Caco-2 (cell line): ENCODE measurements around the gene TRAPPC14. TPM values are rescaled to one million over a fixed set of nuclear protein-coding genes. Genes with fewer than 3 reads are reported as not detected.

Experiments used
- BruUV-seq: library from RNA; stranded (reverse); fragments of 400-500 nt; replicated peaks from 2 replicates; lab custom pipeline; 2021; lab: Mats Ljungman, UMichigan
- CTCF ChIA-PET: fragments of 300-600 bp; sonication (Branson Sonifier 250); formaldehyde crosslinking; loops from one replicate; lab custom pipeline; 2022; ENCODE audit warnings: antibody characterized with exemption; lab: Charles Lee
- POLR2A ChIA-PET: fragments of 300-600 bp; sonication (Branson Sonifier 250); formaldehyde crosslinking; loops from one replicate; lab custom pipeline; 2022; ENCODE audit warnings: antibody characterized with exemption; lab: Charles Lee
- DNase-seq, 2 experiments: peaks; one replicate each; pipeline versions ENCODE4 v3.0.0 to v3.0.0-alpha.2; 2020 to 2022
- H3K27me3 ChIP-seq: replicated peaks from 2 replicates; pipeline ENCODE4 v1.6.0; 2011; ENCODE audit warnings: low read length; ENCODE audit not compliant: control insufficient read depth, insufficient read depth
- H3K36me3 ChIP-seq: 2 replicates; pipeline ENCODE4 v1.5.1; 2011; ENCODE audit warnings: low read length; ENCODE audit not compliant: control insufficient read depth, insufficient read depth
- H3K4me1 ChIP-seq: fragments of 250-450 bp; sonication (Bioruptor Pico); 2 replicates; pipeline ENCODE4 v1.5.1; 2020; ENCODE audit warnings: mild to moderate bottlenecking
- H3K4me3 ChIP-seq: 2 replicates; pipeline ENCODE4 v1.5.1; 2011; ENCODE audit warnings: low read depth, mild to moderate bottlenecking, control low read depth, low read length
- H3K9me3 ChIP-seq: fragments of 250-450 bp; sonication (Bioruptor Pico); 2 replicates; pipeline ENCODE4 v1.5.1; 2020; ENCODE audit warnings: mild to moderate bottlenecking, moderate library complexity
- H3K27ac Mint-ChIP-seq: one replicate; pipeline ENCODE4 v1.8.0; 2022; ENCODE audit warnings: mixed read lengths; ENCODE audit not compliant: unreplicated experiment
- H3K27me3 Mint-ChIP-seq: one replicate; pipeline ENCODE4 v1.8.0; 2022; ENCODE audit warnings: mixed read lengths; ENCODE audit not compliant: insufficient read depth, unreplicated experiment
- H3K36me3 Mint-ChIP-seq: one replicate; pipeline ENCODE4 v1.8.0; 2022; ENCODE audit warnings: mild to moderate bottlenecking, mixed read lengths; ENCODE audit not compliant: insufficient read depth, unreplicated experiment
- H3K4me1 Mint-ChIP-seq: one replicate; pipeline ENCODE4 v1.8.0; 2022; ENCODE audit warnings: low read depth, mixed read lengths; ENCODE audit not compliant: unreplicated experiment
- H3K4me3 Mint-ChIP-seq: one replicate; pipeline ENCODE4 v1.8.0; 2022; ENCODE audit warnings: mild to moderate bottlenecking, moderate library complexity, mixed read lengths; ENCODE audit not compliant: unreplicated experiment
- H3K9me3 Mint-ChIP-seq: one replicate; pipeline ENCODE4 v1.8.0; 2022; ENCODE audit warnings: mixed read lengths; ENCODE audit not compliant: unreplicated experiment
- intact Hi-C: fragments of 100-400 bp; cut with micrococcal nuclease; formaldehyde crosslinking; loops from one replicate; pipeline ENCODE4 v1.10.0; 2022; ENCODE audit not compliant: unreplicated experiment
- total RNA-seq: library from RNA; stranded (reverse); gene quantifications from 2 replicates; pipeline ENCODE4 v1.2.3, GENCODE V29; 2022
- TF ChIP-seq, protein P1 (sequence below), 2 experiments: fragments of 200-600 bp in 1 of 2; IDR thresholded peaks; 1 replicate in 1 of 2; 2 replicates in 1 of 2; pipeline versions ENCODE4 v1.5.1 to v1.8.0; 2011 to 2022; ENCODE audit warnings: antibody characterized with exemption in 1 of 2, control low read depth in 1 of 2, inconsistent platforms in 1 of 2, low read depth in 1 of 2, low read length in 1 of 2, mild to moderate bottlenecking in 1 of 2, moderate library complexity in 1 of 2; ENCODE audit not compliant: insufficient read depth in 1 of 2, severe bottlenecking in 1 of 2, unreplicated experiment in 1 of 2

TRAPPC14 gene
- total RNA-seq, 1 experiment from 2014 or later, result 23.2 TPM

DNA sequence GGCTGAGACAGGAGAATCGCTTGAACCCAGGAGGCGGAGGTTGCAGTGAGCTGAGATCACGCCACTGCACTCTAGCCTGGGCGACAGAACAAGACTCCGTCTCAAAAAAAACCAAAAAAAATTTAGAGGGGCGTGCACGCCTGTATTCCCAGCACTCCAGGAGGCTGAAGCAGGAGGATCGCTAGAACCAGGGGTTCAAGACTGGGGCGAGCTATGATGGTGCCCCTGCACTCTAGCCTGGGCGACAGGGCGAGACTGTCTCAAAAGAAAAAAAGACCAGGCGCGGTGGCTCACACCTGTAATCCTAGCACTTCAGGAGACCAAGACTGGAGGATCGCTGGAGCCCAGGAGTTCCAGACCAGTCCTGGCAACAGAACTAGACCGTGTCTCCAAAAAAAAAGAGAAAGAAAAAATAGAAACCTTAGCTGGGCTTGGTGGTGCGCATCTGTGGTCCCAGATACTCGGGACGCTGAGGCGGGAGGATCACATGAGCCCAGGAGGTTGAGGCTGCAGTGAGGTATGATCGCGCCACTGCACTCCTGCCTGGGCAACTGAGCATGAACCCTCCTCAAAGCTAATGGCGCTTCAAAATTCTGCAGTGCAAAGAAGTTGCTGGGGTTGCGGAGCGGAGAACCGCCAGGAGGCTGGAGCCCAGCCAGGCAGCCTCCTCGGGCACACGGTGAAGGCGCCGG, 32.1 kb downstream of the TRAPPC14 start:
- H3K27ac Mint-ChIP-seq, result peak overlapping the region; percentile 99
- H3K36me3 ChIP-seq, result no peaks in the 10 kb centered on the region
- no peaks in the 10 kb centered on the region for H3K9me3 Mint-ChIP-seq
- intact Hi-C loops, result no loop called here
- peaks cover 20% of the 10 kb centered on the region for H3K4me1 ChIP-seq
- no peaks in the 10 kb centered on the region for H3K27me3 ChIP-seq
- H3K27me3 Mint-ChIP-seq, result no peaks in the 10 kb centered on the region
- CTCF ChIA-PET, result no interaction called here
- TF ChIP-seq, protein P1, sequence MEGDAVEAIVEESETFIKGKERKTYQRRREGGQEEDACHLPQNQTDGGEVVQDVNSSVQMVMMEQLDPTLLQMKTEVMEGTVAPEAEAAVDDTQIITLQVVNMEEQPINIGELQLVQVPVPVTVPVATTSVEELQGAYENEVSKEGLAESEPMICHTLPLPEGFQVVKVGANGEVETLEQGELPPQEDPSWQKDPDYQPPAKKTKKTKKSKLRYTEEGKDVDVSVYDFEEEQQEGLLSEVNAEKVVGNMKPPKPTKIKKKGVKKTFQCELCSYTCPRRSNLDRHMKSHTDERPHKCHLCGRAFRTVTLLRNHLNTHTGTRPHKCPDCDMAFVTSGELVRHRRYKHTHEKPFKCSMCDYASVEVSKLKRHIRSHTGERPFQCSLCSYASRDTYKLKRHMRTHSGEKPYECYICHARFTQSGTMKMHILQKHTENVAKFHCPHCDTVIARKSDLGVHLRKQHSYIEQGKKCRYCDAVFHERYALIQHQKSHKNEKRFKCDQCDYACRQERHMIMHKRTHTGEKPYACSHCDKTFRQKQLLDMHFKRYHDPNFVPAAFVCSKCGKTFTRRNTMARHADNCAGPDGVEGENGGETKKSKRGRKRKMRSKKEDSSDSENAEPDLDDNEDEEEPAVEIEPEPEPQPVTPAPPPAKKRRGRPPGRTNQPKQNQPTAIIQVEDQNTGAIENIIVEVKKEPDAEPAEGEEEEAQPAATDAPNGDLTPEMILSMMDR (IDR thresholded peaks at IDR 0.05; ENCODE audit: insufficient read depth in 1 of 2, low read depth in 1 of 2, low read length in 1 of 2, severe bottlenecking in 1 of 2, unreplicated experiment in 1 of 2), result no peak
- BruUV-seq, result TSS peak; percentile 79
- H3K4me3 ChIP-seq, result peak overlapping the region; percentile 95
- no peaks in the 10 kb centered on the region for H3K9me3 ChIP-seq
- POLR2A ChIA-PET, result interaction anchor here (0.6 to 2.1 kb wide), 4 partner anchors 22 to 122 kb away, joined by 3 to 23 read pairs (median 4); partner anchors contain the start of genes AP4M1, LAMTOR4 and MCM7
- peaks cover 23% of the 10 kb centered on the region for H3K36me3 Mint-ChIP-seq
- peaks cover 17% of the 10 kb centered on the region for H3K4me1 Mint-ChIP-seq
- no peak for DNase-seq
- H3K4me3 Mint-ChIP-seq, result peak overlapping the region; percentile 99

DNA sequence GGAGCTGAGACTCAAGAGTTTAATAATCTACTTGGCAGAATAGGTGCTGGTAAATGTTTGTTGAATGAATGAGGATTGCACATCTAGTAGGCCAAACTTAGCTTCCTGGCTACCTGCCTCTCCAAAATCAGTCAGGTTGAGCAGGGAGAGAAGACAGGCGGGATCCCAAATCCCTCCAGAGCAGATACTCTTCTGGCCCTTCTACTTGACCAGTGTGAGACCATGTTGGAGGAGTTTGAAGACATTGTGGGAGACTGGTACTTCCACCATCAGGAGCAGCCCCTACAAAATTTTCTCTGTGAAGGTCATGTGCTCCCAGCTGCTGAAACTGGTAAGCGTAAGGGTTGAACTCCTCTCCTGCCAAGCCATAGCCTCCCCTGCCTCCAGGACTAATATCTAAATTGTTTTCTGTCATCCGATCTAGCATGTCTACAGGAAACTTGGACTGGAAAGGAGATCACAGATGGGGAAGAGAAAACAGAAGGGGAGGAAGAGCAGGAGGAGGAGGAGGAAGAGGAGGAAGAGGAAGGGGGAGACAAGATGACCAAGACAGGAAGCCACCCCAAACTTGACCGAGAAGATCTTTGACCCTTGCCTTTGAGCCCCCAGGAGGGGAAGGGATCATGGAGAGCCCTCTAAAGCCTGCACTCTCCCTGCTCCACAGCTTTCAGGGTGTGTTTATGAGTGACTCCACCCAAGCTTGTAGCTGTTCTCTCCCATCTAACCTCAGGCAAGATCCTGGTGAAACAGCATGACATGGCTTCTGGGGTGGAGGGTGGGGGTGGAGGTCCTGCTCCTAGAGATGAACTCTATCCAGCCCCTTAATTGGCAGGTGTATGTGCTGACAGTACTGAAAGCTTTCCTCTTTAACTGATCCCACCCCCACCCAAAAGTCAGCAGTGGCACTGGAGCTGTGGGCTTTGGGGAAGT, 34.0 kb downstream of the TRAPPC14 start:
- peaks cover 23% of the 10 kb centered on the region for H3K36me3 Mint-ChIP-seq
- peaks cover 22% of the 10 kb centered on the region for H3K4me1 Mint-ChIP-seq
- DNase-seq, result no peak
- no peaks in the 10 kb centered on the region for H3K9me3 ChIP-seq
- CTCF ChIA-PET, result no interaction called here
- TF ChIP-seq, protein P1 (IDR thresholded peaks at IDR 0.05; ENCODE audit: insufficient read depth in 1 of 2, low read depth in 1 of 2, low read length in 1 of 2, severe bottlenecking in 1 of 2, unreplicated experiment in 1 of 2), result no peak
- no peaks in the 10 kb centered on the region for H3K27me3 Mint-ChIP-seq
- H3K27me3 ChIP-seq, result no peaks in the 10 kb centered on the region
- no peak overlapping the region for H3K27ac Mint-ChIP-seq
- BruUV-seq, result no TSS peak
- POLR2A ChIA-PET, result interaction anchor here (0.6 to 0.9 kb wide), 3 partner anchors 23 to 84 kb away, joined by 3 to 4 read pairs (median 3); partner anchors contain the start of genes AP4M1, LAMTOR4 and MCM7
- H3K36me3 ChIP-seq, result no peaks in the 10 kb centered on the region
- no peak overlapping the region for H3K4me3 ChIP-seq
- no peaks in the 10 kb centered on the region for H3K9me3 Mint-ChIP-seq
- H3K4me1 ChIP-seq, result peaks cover 26% of the 10 kb centered on the region
- H3K4me3 Mint-ChIP-seq, result peak overlapping the region; percentile 37
- intact Hi-C loops, result loop anchor here (1.0 kb wide), 1 partner anchor 23 kb away; the partner anchor contains the start of genes AP4M1 and MCM7

DNA sequence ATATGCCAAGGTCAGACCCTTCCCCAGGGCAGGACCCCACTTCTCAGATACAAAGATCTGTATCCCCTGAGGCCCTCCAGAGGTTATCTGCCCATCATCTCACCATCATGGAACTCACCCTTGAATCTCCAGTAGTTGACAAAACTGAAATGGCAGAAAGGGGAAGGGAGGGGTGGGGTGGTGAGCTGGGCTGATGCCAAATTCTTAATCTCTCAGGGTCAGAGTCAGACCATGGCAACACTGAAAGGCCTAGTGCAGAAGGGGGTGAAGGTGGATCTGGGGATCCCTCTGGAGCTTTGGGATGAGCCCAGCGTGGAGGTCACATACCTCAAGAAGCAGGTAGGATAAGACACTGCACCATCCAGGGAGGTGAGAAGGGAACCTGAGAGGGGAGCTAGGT, 36.0 kb downstream of the TRAPPC14 start:
- H3K4me3 ChIP-seq, result no peak overlapping the region
- H3K4me1 Mint-ChIP-seq, result peaks cover 22% of the 10 kb centered on the region
- peaks cover 35% of the 10 kb centered on the region for H3K36me3 Mint-ChIP-seq
- peaks cover 19% of the 10 kb centered on the region for H3K4me1 ChIP-seq
- no peaks in the 10 kb centered on the region for H3K9me3 Mint-ChIP-seq
- intact Hi-C loops, result no loop called here
- no peaks in the 10 kb centered on the region for H3K27me3 Mint-ChIP-seq
- TF ChIP-seq, protein P1 (IDR thresholded peaks at IDR 0.05; ENCODE audit: insufficient read depth in 1 of 2, low read depth in 1 of 2, low read length in 1 of 2, severe bottlenecking in 1 of 2, unreplicated experiment in 1 of 2), result no peak
- no peaks in the 10 kb centered on the region for H3K36me3 ChIP-seq
- no peak for DNase-seq
- H3K27ac Mint-ChIP-seq, result no peak overlapping the region
- BruUV-seq, result no TSS peak
- POLR2A ChIA-PET, result no interaction called here
- CTCF ChIA-PET, result no interaction called here
- no peaks in the 10 kb centered on the region for H3K27me3 ChIP-seq
- no peaks in the 10 kb centered on the region for H3K9me3 ChIP-seq
- no peak overlapping the region for H3K4me3 Mint-ChIP-seq
